ENCODE measurements around the gene SHCBP1L.
"Not testable (repeated sequence)": the region's sequence is repeated elsewhere in the genome, so short reads cannot be mapped to it uniquely, and the experiment has no call there.

The SHCBP1L gene

GRCh38 chr1:182962554-182963115, 9.7 kb upstream of the SHCBP1L start:
- DNase-seq = peak; percentile 80

GRCh38 chr1:182960046-182960445, 7.1 kb upstream of the SHCBP1L start:
- no peak for DNase-seq

- no peak for DNase-seq
Observed at GRCh38 chr1:182957902-182958395, 5.0 kb upstream of the SHCBP1L start.

- DNase-seq = no peak
Observed at GRCh38 chr1:182956708-182957365, 3.9 kb upstream of the SHCBP1L start.

GRCh38 chr1:182955596-182956588, 2.9 kb upstream of the SHCBP1L start:
- no peak for DNase-seq

GRCh38 chr1:182953826-182954225, 860 bp upstream of the SHCBP1L start:
- DNase-seq = no peak

GRCh38 chr1:182943336-182943735, 9.6 kb downstream of the SHCBP1L start:
- not testable (repeated sequence) for DNase-seq

- not testable (repeated sequence) for DNase-seq
Observed at GRCh38 chr1:182942145-182942544, 10.8 kb downstream of the SHCBP1L start.

- DNase-seq = no peak
Observed at GRCh38 chr1:182939413-182939812, 13.6 kb downstream of the SHCBP1L start.

GRCh38 chr1:182935716-182936115, 17.2 kb downstream of the SHCBP1L start:
- DNase-seq = no peak

- DNase-seq = no peak
Observed at GRCh38 chr1:182930985-182931384, 22.0 kb downstream of the SHCBP1L start.

- DNase-seq = no peak
Observed at GRCh38 chr1:182927693-182928433, 25.1 kb downstream of the SHCBP1L start.

GRCh38 chr1:182925661-182926060, 27.3 kb downstream of the SHCBP1L start:
- no peak for DNase-seq

GRCh38 chr1:182917378-182917777, 35.6 kb downstream of the SHCBP1L start:
- no peak for DNase-seq

- DNase-seq = no peak
Observed at GRCh38 chr1:182913401-182913800, 39.6 kb downstream of the SHCBP1L start.

- no peak for DNase-seq
Observed at GRCh38 chr1:182910143-182910542, 42.8 kb downstream of the SHCBP1L start.

GRCh38 chr1:182909578-182909977, 43.4 kb downstream of the SHCBP1L start:
- peak; percentile 75 for DNase-seq

GRCh38 chr1:182905321-182905720, 47.6 kb downstream of the SHCBP1L start:
- no peak for DNase-seq

- DNase-seq = not testable (repeated sequence)
Observed at GRCh38 chr1:182901946-182902345, 51.0 kb downstream of the SHCBP1L start.

- no peak for DNase-seq
Observed at GRCh38 chr1:182897696-182898095, 55.3 kb downstream of the SHCBP1L start.

GRCh38 chr1:182890927-182891610, 61.9 kb downstream of the SHCBP1L start:
- DNase-seq = no peak

- DNase-seq = peak; percentile 58
Observed at GRCh38 chr1:182889997-182890396, 63.0 kb downstream of the SHCBP1L start.
